Measurements from ENCODE around the gene COL6A1. TPM values are rescaled to one million over a fixed set of nuclear protein-coding genes. Genes with fewer than 3 reads are reported as not detected.

Gene COL6A1
- total RNA-seq, 1 donor from 2014 or later: 270 TPM

GRCh38 chr21:45993210-45994085 is 11.9 kb downstream of the COL6A1 start:
- Histone ChIP-seq H3K27me3 (ENCODE audit: control insufficient read depth in 3 of 3, insufficient read depth in 3 of 3, low read length in 3 of 3) (no peaks in the 10 kb centered on the region), H3K36me3 (ENCODE audit: control insufficient read depth in 3 of 3, insufficient read depth in 3 of 3, low read length in 3 of 3) (peaks cover 6 to 21% (median 19%) of the 10 kb centered on the region in 3 donors), H3K4me1 (ENCODE audit: control insufficient read depth in 3 of 3, insufficient read depth in 3 of 3, low read length in 3 of 3) (peaks cover 0 to 6% (median 3%) of the 10 kb centered on the region in 3 donors), H3K27ac (ENCODE audit: low read depth, low read length) (peak overlapping the region; percentile 47), H3K9me3 (ENCODE audit: control insufficient read depth in 3 of 3, low read length in 3 of 3) (no peaks in the 10 kb centered on the region), H3K9ac (ENCODE audit: low read depth in 1 of 3, low read length in 3 of 3) (peak overlapping the region in 1 of 3 donors; percentile 33), H3K4me3 (ENCODE audit: low read length in 3 of 3) (no peak overlapping the region)

- no peaks in the 10 kb centered on the region for H3K9me3 ChIP-seq (ENCODE audit: control insufficient read depth in 3 of 3, low read length in 3 of 3)
- H3K9ac ChIP-seq (ENCODE audit: low read depth in 1 of 3, low read length in 3 of 3): peak overlapping the region in 1 of 3 donors; percentile 33
- H3K27me3 ChIP-seq (ENCODE audit: control insufficient read depth in 3 of 3, insufficient read depth in 3 of 3, low read length in 3 of 3): no peaks in the 10 kb centered on the region
- H3K27ac ChIP-seq (ENCODE audit: low read depth, low read length): peak overlapping the region; percentile 47
- peaks cover 6 to 20% (median 19%) of the 10 kb centered on the region in 3 donors for H3K36me3 ChIP-seq (ENCODE audit: control insufficient read depth in 3 of 3, insufficient read depth in 3 of 3, low read length in 3 of 3)
- H3K4me3 ChIP-seq (ENCODE audit: low read length in 3 of 3): no peak overlapping the region
- H3K4me1 ChIP-seq (ENCODE audit: control insufficient read depth in 3 of 3, insufficient read depth in 3 of 3, low read length in 3 of 3): peaks cover 0 to 6% (median 3%) of the 10 kb centered on the region in 3 donors
Observed at GRCh38 chr21:45994086-45994661, 12.6 kb downstream of the COL6A1 start.

- Histone ChIP-seq H3K9ac (ENCODE audit: low read depth in 1 of 3, low read length in 3 of 3) (no peak overlapping the region), H3K27ac (ENCODE audit: low read depth, low read length) (peak overlapping the region; percentile 12), H3K9me3 (ENCODE audit: control insufficient read depth in 3 of 3, low read length in 3 of 3) (no peaks in the 10 kb centered on the region), H3K36me3 (ENCODE audit: control insufficient read depth in 3 of 3, insufficient read depth in 3 of 3, low read length in 3 of 3) (peaks cover 6 to 18% (median 16%) of the 10 kb centered on the region in 3 donors), H3K27me3 (ENCODE audit: control insufficient read depth in 3 of 3, insufficient read depth in 3 of 3, low read length in 3 of 3) (no peaks in the 10 kb centered on the region), H3K4me1 (ENCODE audit: control insufficient read depth in 3 of 3, insufficient read depth in 3 of 3, low read length in 3 of 3) (peaks cover 0 to 6% (median 3%) of the 10 kb centered on the region in 3 donors), H3K4me3 (ENCODE audit: low read length in 3 of 3) (no peak overlapping the region)
Observed at GRCh38 chr21:45994759-45995685, 13.5 kb downstream of the COL6A1 start.

GRCh38 chr21:45995686-45996179 is 14.2 kb downstream of the COL6A1 start:
- H3K9ac ChIP-seq (ENCODE audit: low read depth in 1 of 3, low read length in 3 of 3): no peak overlapping the region
- no peaks in the 10 kb centered on the region for H3K9me3 ChIP-seq (ENCODE audit: control insufficient read depth in 3 of 3, low read length in 3 of 3)
- H3K27me3 ChIP-seq (ENCODE audit: control insufficient read depth in 3 of 3, insufficient read depth in 3 of 3, low read length in 3 of 3): no peaks in the 10 kb centered on the region
- H3K4me3 ChIP-seq (ENCODE audit: low read length in 3 of 3): no peak overlapping the region
- peaks cover 0 to 16% (median 15%) of the 10 kb centered on the region in 3 donors for H3K36me3 ChIP-seq (ENCODE audit: control insufficient read depth in 3 of 3, insufficient read depth in 3 of 3, low read length in 3 of 3)
- peaks cover 0 to 6% (median 3%) of the 10 kb centered on the region in 3 donors for H3K4me1 ChIP-seq (ENCODE audit: control insufficient read depth in 3 of 3, insufficient read depth in 3 of 3, low read length in 3 of 3)
- no peak overlapping the region for H3K27ac ChIP-seq (ENCODE audit: low read depth, low read length)

- Histone ChIP-seq H3K27ac (ENCODE audit: low read depth, low read length) (no peak overlapping the region), H3K9me3 (ENCODE audit: control insufficient read depth in 3 of 3, low read length in 3 of 3) (no peaks in the 10 kb centered on the region), H3K36me3 (ENCODE audit: control insufficient read depth in 3 of 3, insufficient read depth in 3 of 3, low read length in 3 of 3) (peaks cover 0 to 18% (median 15%) of the 10 kb centered on the region in 3 donors), H3K4me3 (ENCODE audit: low read length in 3 of 3) (no peak overlapping the region), H3K4me1 (ENCODE audit: control insufficient read depth in 3 of 3, insufficient read depth in 3 of 3, low read length in 3 of 3) (peaks cover 0 to 6% (median 3%) of the 10 kb centered on the region in 3 donors), H3K9ac (ENCODE audit: low read depth in 1 of 3, low read length in 3 of 3) (no peak overlapping the region), H3K27me3 (ENCODE audit: control insufficient read depth in 3 of 3, insufficient read depth in 3 of 3, low read length in 3 of 3) (no peaks in the 10 kb centered on the region)
Observed at GRCh38 chr21:45996311-45997204, 15.0 kb downstream of the COL6A1 start.

- Histone ChIP-seq H3K27ac (ENCODE audit: low read depth, low read length) (no peak overlapping the region), H3K4me3 (ENCODE audit: low read length in 3 of 3) (no peak overlapping the region)
Observed at GRCh38 chr21:45997205-45997494, 15.6 kb downstream of the COL6A1 start.

GRCh38 chr21:45997495-45998275 is 16.1 kb downstream of the COL6A1 start:
- H3K9ac ChIP-seq (ENCODE audit: low read depth in 1 of 3, low read length in 3 of 3): no peak overlapping the region
- peaks cover 0 to 6% (median 3%) of the 10 kb centered on the region in 3 donors for H3K4me1 ChIP-seq (ENCODE audit: control insufficient read depth in 3 of 3, insufficient read depth in 3 of 3, low read length in 3 of 3)
- no peak overlapping the region for H3K27ac ChIP-seq (ENCODE audit: low read depth, low read length)
- peaks cover 0 to 20% (median 20%) of the 10 kb centered on the region in 3 donors for H3K36me3 ChIP-seq (ENCODE audit: control insufficient read depth in 3 of 3, insufficient read depth in 3 of 3, low read length in 3 of 3)
- H3K9me3 ChIP-seq (ENCODE audit: control insufficient read depth in 3 of 3, low read length in 3 of 3): no peaks in the 10 kb centered on the region
- no peak overlapping the region for H3K4me3 ChIP-seq (ENCODE audit: low read length in 3 of 3)
- H3K27me3 ChIP-seq (ENCODE audit: control insufficient read depth in 3 of 3, insufficient read depth in 3 of 3, low read length in 3 of 3): no peaks in the 10 kb centered on the region

More at GRCh38 chr21:45997205-45997494, 15.6 kb downstream of the COL6A1 start:
- Histone ChIP-seq H3K4me1 (ENCODE audit: control insufficient read depth in 3 of 3, insufficient read depth in 3 of 3, low read length in 3 of 3) (peaks cover 0 to 6% (median 3%) of the 10 kb centered on the region in 3 donors), H3K36me3 (ENCODE audit: control insufficient read depth in 3 of 3, insufficient read depth in 3 of 3, low read length in 3 of 3) (peaks cover 0 to 19% (median 17%) of the 10 kb centered on the region in 3 donors), H3K9ac (ENCODE audit: low read depth in 1 of 3, low read length in 3 of 3) (no peak overlapping the region), H3K27me3 (ENCODE audit: control insufficient read depth in 3 of 3, insufficient read depth in 3 of 3, low read length in 3 of 3) (no peaks in the 10 kb centered on the region), H3K9me3 (ENCODE audit: control insufficient read depth in 3 of 3, low read length in 3 of 3) (no peaks in the 10 kb centered on the region)

GRCh38 chr21:45998276-45998701 is 16.7 kb downstream of the COL6A1 start:
- Histone ChIP-seq H3K9me3 (ENCODE audit: control insufficient read depth in 3 of 3, low read length in 3 of 3) (peaks cover 0 to under 1% (median 0%) of the 10 kb centered on the region in 3 donors), H3K27me3 (ENCODE audit: control insufficient read depth in 3 of 3, insufficient read depth in 3 of 3, low read length in 3 of 3) (no peaks in the 10 kb centered on the region), H3K27ac (ENCODE audit: low read depth, low read length) (no peak overlapping the region), H3K36me3 (ENCODE audit: control insufficient read depth in 3 of 3, insufficient read depth in 3 of 3, low read length in 3 of 3) (peaks cover 0 to 24% (median 22%) of the 10 kb centered on the region in 3 donors), H3K9ac (ENCODE audit: low read depth in 1 of 3, low read length in 3 of 3) (no peak overlapping the region), H3K4me1 (ENCODE audit: control insufficient read depth in 3 of 3, insufficient read depth in 3 of 3, low read length in 3 of 3) (peaks cover 0 to 6% (median 3%) of the 10 kb centered on the region in 3 donors), H3K4me3 (ENCODE audit: low read length in 3 of 3) (no peak overlapping the region)

All from skeletal muscle tissue (tissue), 4 donors.